Measurements from ENCODE around the gene ZCCHC7.

ZCCHC7 gene

GRCh38 chr9:37178742-37179141 lies 58.4 kb downstream of the ZCCHC7 start:
- Histone ChIP-seq H3K27me3 (ENCODE audit: insufficient read depth, low read depth) (no peaks in the 10 kb centered on the region), H3K4me3 (IDR thresholded peaks at IDR 0.05; ENCODE audit: insufficient read depth, low read depth, low read length) (no peak overlapping the region), H4K20me1 (ENCODE audit: insufficient read depth) (no peaks in the 10 kb centered on the region), H3K4me1 (ENCODE audit: low read depth, poor library complexity, severe bottlenecking) (no peaks in the 10 kb centered on the region), H3K9ac (no peak overlapping the region), H3K79me2 (ENCODE audit: insufficient read depth, low read depth) (no peaks in the 10 kb centered on the region), H3K36me3 (ENCODE audit: insufficient read depth) (no peaks in the 10 kb centered on the region), H2AFZ (ENCODE audit: low read depth) (no peak overlapping the region), H3K4me2 (no peak overlapping the region), H3K27ac (no peak overlapping the region)
- TF ChIP-seq, protein P1, sequence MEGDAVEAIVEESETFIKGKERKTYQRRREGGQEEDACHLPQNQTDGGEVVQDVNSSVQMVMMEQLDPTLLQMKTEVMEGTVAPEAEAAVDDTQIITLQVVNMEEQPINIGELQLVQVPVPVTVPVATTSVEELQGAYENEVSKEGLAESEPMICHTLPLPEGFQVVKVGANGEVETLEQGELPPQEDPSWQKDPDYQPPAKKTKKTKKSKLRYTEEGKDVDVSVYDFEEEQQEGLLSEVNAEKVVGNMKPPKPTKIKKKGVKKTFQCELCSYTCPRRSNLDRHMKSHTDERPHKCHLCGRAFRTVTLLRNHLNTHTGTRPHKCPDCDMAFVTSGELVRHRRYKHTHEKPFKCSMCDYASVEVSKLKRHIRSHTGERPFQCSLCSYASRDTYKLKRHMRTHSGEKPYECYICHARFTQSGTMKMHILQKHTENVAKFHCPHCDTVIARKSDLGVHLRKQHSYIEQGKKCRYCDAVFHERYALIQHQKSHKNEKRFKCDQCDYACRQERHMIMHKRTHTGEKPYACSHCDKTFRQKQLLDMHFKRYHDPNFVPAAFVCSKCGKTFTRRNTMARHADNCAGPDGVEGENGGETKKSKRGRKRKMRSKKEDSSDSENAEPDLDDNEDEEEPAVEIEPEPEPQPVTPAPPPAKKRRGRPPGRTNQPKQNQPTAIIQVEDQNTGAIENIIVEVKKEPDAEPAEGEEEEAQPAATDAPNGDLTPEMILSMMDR (conservative IDR thresholded peaks at IDR 0.05; ENCODE audit: low read depth, low read length), result no peak

DNA sequence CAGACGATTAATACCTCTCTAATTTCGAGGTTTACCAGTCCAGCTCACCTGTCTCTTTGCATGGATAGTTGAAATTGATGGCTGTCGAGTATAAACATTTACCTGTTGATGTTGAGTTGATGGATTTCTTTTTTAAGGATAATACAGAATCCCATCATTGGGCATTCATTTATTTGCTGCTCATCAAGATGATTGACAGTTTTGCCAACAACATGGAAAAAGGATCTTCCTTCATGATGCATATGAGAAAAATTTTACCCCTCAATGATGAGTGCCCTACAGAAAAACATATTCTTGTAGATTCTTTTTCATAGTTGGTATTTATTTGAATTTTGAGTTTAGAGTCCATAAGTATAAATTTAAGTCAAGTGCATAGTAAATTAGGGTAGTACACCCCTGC lies 59.2 kb downstream of the ZCCHC7 start:
- Histone ChIP-seq H4K20me1 (ENCODE audit: insufficient read depth) (no peaks in the 10 kb centered on the region), H3K9ac (no peak overlapping the region), H2AFZ (ENCODE audit: low read depth) (no peak overlapping the region), H3K4me2 (no peak overlapping the region), H3K4me1 (ENCODE audit: low read depth, poor library complexity, severe bottlenecking) (no peaks in the 10 kb centered on the region), H3K36me3 (ENCODE audit: insufficient read depth) (no peaks in the 10 kb centered on the region), H3K4me3 (IDR thresholded peaks at IDR 0.05; ENCODE audit: insufficient read depth, low read depth, low read length) (no peak overlapping the region), H3K79me2 (ENCODE audit: insufficient read depth, low read depth) (no peaks in the 10 kb centered on the region; the same call in 1 of the 2 replicates), H3K27ac (no peak overlapping the region), H3K27me3 (ENCODE audit: insufficient read depth, low read depth) (no peaks in the 10 kb centered on the region)
- TF ChIP-seq, protein P1 (conservative IDR thresholded peaks at IDR 0.05; ENCODE audit: low read depth, low read length), result no peak

GRCh38 chr9:37180138-37180537 lies 59.8 kb downstream of the ZCCHC7 start:
- Histone ChIP-seq H3K4me1 (ENCODE audit: low read depth, poor library complexity, severe bottlenecking) (no peaks in the 10 kb centered on the region), H3K27me3 (ENCODE audit: insufficient read depth, low read depth) (no peaks in the 10 kb centered on the region), H3K4me2 (no peak overlapping the region), H3K4me3 (IDR thresholded peaks at IDR 0.05; ENCODE audit: insufficient read depth, low read depth, low read length) (no peak overlapping the region), H3K36me3 (ENCODE audit: insufficient read depth) (no peaks in the 10 kb centered on the region), H3K27ac (no peak overlapping the region), H4K20me1 (ENCODE audit: insufficient read depth) (no peaks in the 10 kb centered on the region), H2AFZ (ENCODE audit: low read depth) (no peak overlapping the region), H3K79me2 (ENCODE audit: insufficient read depth, low read depth) (no peaks in the 10 kb centered on the region; the same call in 1 of the 2 replicates), H3K9ac (no peak overlapping the region)
- TF ChIP-seq, protein P1 (conservative IDR thresholded peaks at IDR 0.05; ENCODE audit: low read depth, low read length), result no peak

GRCh38 chr9:37182718-37183117 lies 62.3 kb downstream of the ZCCHC7 start:
- Histone ChIP-seq H3K27me3 (ENCODE audit: insufficient read depth, low read depth) (no peaks in the 10 kb centered on the region), H4K20me1 (ENCODE audit: insufficient read depth) (no peaks in the 10 kb centered on the region), H3K27ac (no peak overlapping the region), H3K4me3 (IDR thresholded peaks at IDR 0.05; ENCODE audit: insufficient read depth, low read depth, low read length) (no peak overlapping the region), H2AFZ (ENCODE audit: low read depth) (no peak overlapping the region), H3K9ac (no peak overlapping the region), H3K4me2 (no peak overlapping the region), H3K79me2 (ENCODE audit: insufficient read depth, low read depth) (no peaks in the 10 kb centered on the region; the same call in 1 of the 2 replicates), H3K36me3 (ENCODE audit: insufficient read depth) (no peaks in the 10 kb centered on the region), H3K4me1 (ENCODE audit: low read depth, poor library complexity, severe bottlenecking) (peaks cover 16% of the 10 kb centered on the region)
- TF ChIP-seq, protein P1 (conservative IDR thresholded peaks at IDR 0.05; ENCODE audit: low read depth, low read length), result no peak
